D721Med (cell line): ENCODE results near the gene SRP68.

Experiments used
- DNase-seq: peaks from one replicate; pipeline ENCODE4 v3.0.0; 2011; ENCODE audit warnings: low spot score; ENCODE audit not compliant: insufficient read length
- FAIRE-seq: peaks from 2 replicates; lab custom pipeline; 2011; peaks lifted over from hg19 to GRCh38; lab: Jason Lieb, UNC
- TF ChIP-seq, protein P1 (sequence below): IDR thresholded peaks from 2 replicates; pipeline ENCODE4 v1.5.1; 2012; ENCODE audit warnings: mild to moderate bottlenecking, control low read depth; ENCODE audit not compliant: insufficient read depth; ENCODE audit errors: missing control alignments

SRP68 gene

GRCh38 chr17:76038050-76038449 lies 34.3 kb downstream of the SRP68 start:
- FAIRE-seq = no peak
- no peak for DNase-seq
- TF ChIP-seq, protein P1, sequence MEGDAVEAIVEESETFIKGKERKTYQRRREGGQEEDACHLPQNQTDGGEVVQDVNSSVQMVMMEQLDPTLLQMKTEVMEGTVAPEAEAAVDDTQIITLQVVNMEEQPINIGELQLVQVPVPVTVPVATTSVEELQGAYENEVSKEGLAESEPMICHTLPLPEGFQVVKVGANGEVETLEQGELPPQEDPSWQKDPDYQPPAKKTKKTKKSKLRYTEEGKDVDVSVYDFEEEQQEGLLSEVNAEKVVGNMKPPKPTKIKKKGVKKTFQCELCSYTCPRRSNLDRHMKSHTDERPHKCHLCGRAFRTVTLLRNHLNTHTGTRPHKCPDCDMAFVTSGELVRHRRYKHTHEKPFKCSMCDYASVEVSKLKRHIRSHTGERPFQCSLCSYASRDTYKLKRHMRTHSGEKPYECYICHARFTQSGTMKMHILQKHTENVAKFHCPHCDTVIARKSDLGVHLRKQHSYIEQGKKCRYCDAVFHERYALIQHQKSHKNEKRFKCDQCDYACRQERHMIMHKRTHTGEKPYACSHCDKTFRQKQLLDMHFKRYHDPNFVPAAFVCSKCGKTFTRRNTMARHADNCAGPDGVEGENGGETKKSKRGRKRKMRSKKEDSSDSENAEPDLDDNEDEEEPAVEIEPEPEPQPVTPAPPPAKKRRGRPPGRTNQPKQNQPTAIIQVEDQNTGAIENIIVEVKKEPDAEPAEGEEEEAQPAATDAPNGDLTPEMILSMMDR = no peak

- TF ChIP-seq, protein P1 = no peak
- DNase-seq (no peak), FAIRE-seq (no peak)
These were observed 35.6 kb downstream of the SRP68 start for GRCh38 chr17:76036497-76037261.

DNA sequence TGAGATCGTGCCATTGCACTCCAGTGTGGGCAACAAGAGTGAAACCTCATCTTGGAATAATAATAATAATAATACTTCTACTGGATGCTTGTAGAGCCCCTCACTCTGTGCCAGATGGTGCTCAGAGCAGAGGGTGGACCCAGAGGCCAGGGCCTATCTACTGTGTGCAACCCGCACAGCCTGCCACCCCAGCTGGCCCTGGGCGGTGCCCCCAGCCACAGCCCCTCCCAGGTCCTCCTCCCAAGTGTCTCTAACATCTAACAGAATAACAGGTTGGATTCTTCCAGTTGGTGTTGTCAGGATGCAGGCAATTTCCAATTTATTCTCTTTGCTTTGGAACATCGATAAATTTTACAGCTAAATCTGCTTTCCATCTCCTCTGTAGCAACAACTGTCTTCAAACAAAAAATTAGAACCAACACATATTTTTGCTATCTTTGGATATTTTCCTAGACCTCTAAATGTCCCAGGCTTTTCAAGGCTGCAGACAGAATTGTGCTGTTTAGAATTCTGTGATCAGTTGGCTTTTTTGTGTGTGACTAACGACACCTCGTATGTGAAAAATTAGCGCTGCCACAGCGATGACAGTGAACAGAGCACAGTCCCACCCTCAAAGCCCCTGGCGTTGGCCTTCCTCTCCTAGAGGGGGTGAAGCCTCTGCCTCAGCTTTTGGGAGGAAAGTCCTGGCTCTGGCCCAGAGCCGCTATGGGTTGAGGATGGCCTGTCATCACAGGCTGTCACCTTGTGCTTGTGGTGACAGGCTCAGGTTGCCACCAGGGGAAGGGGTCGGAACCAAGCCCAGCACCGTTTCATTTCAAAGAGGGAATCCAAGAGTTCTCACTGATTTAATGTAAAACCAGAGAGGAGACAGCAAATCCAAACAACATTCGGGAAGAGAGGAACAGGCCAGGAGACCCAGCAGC lies 37.6 kb downstream of the SRP68 start:
- DNase-seq (no peak), FAIRE-seq (no peak)
- TF ChIP-seq, protein P1 = no peak

GRCh38 chr17:76033139-76033538 lies 39.2 kb downstream of the SRP68 start:
- FAIRE-seq (no peak), DNase-seq (no peak)
- TF ChIP-seq, protein P1 = no peak

DNA sequence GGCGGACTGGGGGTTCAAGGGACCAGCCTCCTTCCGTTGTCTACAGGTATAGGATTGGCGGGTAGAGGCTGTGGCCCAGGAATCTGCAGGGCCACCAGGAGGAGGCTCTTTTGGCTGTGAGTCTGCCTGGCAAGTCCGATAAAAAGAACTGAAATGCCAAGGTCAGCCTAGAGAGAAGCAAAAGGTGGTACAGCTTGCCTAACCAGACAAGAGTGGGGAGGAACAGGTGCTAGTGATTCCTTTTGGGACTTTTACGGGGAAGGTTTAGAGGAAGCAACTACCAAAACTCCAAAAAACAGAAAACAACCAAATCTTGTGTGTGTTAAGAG lies 39.6 kb downstream of the SRP68 start:
- no peak for FAIRE-seq
- DNase-seq = no peak
- TF ChIP-seq, protein P1 = no peak

DNA sequence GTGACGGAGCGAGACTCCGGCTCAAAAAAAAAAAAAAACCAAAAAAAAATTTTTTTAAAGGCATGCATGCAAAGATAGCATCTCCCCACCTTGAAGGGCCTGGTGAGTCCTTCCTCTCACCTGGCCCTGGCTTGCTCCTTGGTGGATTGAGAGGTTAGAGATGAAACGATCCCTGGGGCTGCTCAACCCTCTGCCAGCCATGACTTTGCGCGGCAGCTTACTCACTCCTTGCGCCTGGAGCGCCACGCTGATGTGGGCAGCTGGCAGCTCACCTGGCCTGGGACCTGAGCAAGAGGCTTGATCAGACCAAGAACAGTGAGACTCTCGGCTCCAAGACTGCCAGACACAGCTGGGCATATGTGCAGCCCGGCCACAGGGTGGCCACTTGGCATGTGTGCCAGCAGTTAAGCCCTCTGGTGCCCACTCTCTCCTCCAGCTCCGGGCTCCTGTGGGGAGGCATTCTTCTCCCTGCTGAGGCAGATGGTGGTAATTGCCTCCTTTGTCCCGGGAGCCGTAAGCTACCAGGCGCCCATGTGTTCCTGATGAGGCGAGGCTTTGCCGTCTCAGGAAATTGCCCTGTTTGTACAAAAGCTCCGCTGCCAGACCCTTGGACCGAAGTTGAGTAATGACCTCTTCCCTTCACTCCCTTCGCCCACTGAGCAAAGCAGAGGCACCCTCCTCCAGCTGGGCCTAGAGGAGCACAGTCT lies 40.1 kb downstream of the SRP68 start:
- FAIRE-seq (no peak), DNase-seq (no peak)
- TF ChIP-seq, protein P1 = no peak
